ENCODE measurements around the gene KCTD2.
"Not testable (repeated sequence)": the region's sequence is repeated elsewhere in the genome, so short reads cannot be mapped to it uniquely, and the experiment has no call there.

KCTD2 gene

GRCh38 chr17:75041656-75042280, 5.3 kb upstream of the KCTD2 start:
- no peak for DNase-seq (ENCODE audit: low read depth in 1 of 2, low spot score in 1 of 2)
- Histone ChIP-seq H3K27ac (replicated peaks) (no peak overlapping the region), H3K4me3 (replicated peaks; ENCODE audit: insufficient read depth, low read length) (no peak overlapping the region), H3K27me3 (ENCODE audit: insufficient read depth, poor library complexity, severe bottlenecking) (no peaks in the 10 kb centered on the region)
- TF ChIP-seq SPI1 (IDR thresholded peaks at IDR 0.05; ENCODE audit: borderline replicate concordance, low read depth) (no peak), CTCF (IDR thresholded peaks at IDR 0.05; ENCODE audit: insufficient read depth, low read length) (no peak), POLR2AphosphoS5 (IDR thresholded peaks at IDR 0.05; ENCODE audit: low read depth) (no peak), REST (IDR thresholded peaks at IDR 0.05; ENCODE audit: insufficient replicate concordance, low read depth) (no peak), GABPA (IDR thresholded peaks at IDR 0.05; ENCODE audit: low read depth) (no peak)

- H3K27me3 ChIP-seq (ENCODE audit: insufficient read depth, poor library complexity, severe bottlenecking); DNase-seq (ENCODE audit: low read depth in 1 of 2, low spot score in 1 of 2); H3K4me3 ChIP-seq (replicated peaks; ENCODE audit: insufficient read depth, low read length); H3K27ac ChIP-seq (replicated peaks): not testable (repeated sequence)
Observed at GRCh38 chr17:75043789-75044188, 3.2 kb upstream of the KCTD2 start.

- no peaks in the 10 kb centered on the region for H3K27me3 ChIP-seq (ENCODE audit: insufficient read depth, poor library complexity, severe bottlenecking)
- DNase-seq (ENCODE audit: low read depth in 1 of 2, low spot score in 1 of 2): no peak
- no peak for TF ChIP-seq POLR2AphosphoS5 (IDR thresholded peaks at IDR 0.05; ENCODE audit: low read depth)
- no peak for TF ChIP-seq CTCF (IDR thresholded peaks at IDR 0.05; ENCODE audit: insufficient read depth, low read length)
- no peak for TF ChIP-seq SPI1 (IDR thresholded peaks at IDR 0.05; ENCODE audit: borderline replicate concordance, low read depth)
- no peak for TF ChIP-seq GABPA (IDR thresholded peaks at IDR 0.05; ENCODE audit: low read depth)
- no peak overlapping the region for H3K27ac ChIP-seq (replicated peaks)
- no peak overlapping the region for H3K4me3 ChIP-seq (replicated peaks; ENCODE audit: insufficient read depth, low read length)
Observed at GRCh38 chr17:75044716-75045115, 2.3 kb upstream of the KCTD2 start.

GRCh38 chr17:75045946-75046406, 1.0 kb upstream of the KCTD2 start:
- Histone ChIP-seq H3K4me3 (replicated peaks; ENCODE audit: insufficient read depth, low read length) (peak overlapping the region; percentile 90), H3K27ac (replicated peaks) (peak overlapping the region; percentile 89)
- not testable (repeated sequence) for H3K27me3 ChIP-seq (ENCODE audit: insufficient read depth, poor library complexity, severe bottlenecking); DNase-seq (ENCODE audit: low read depth in 1 of 2, low spot score in 1 of 2)

- no peak for DNase-seq (ENCODE audit: low read depth in 1 of 2, low spot score in 1 of 2)
- Histone ChIP-seq H3K27me3 (ENCODE audit: insufficient read depth, poor library complexity, severe bottlenecking) (no peaks in the 10 kb centered on the region), H3K27ac (replicated peaks) (peak overlapping the region; percentile 54), H3K4me3 (replicated peaks; ENCODE audit: insufficient read depth, low read length) (peak overlapping the region; percentile 90)
- TF ChIP-seq POLR2AphosphoS5 (IDR thresholded peaks at IDR 0.05; ENCODE audit: low read depth): no peak
- no peak for TF ChIP-seq GABPA (IDR thresholded peaks at IDR 0.05; ENCODE audit: low read depth)
- TF ChIP-seq SPI1 (IDR thresholded peaks at IDR 0.05; ENCODE audit: borderline replicate concordance, low read depth): no peak
- no peak for TF ChIP-seq REST (IDR thresholded peaks at IDR 0.05; ENCODE audit: insufficient replicate concordance, low read depth)
- TF ChIP-seq CTCF (IDR thresholded peaks at IDR 0.05; ENCODE audit: insufficient read depth, low read length): no peak
Observed at GRCh38 chr17:75047398-75048098, 523 bp downstream of the KCTD2 start.
